ENCODE data around the gene CLMN.

- TF ChIP-seq CTCF (IDR thresholded peaks at IDR 0.05; ENCODE audit: poor library complexity): no peak
- TF ChIP-seq EZH2 (IDR thresholded peaks at IDR 0.05; ENCODE audit: borderline replicate concordance): no peak
- TF ChIP-seq EZH2phosphoT487 (IDR thresholded peaks at IDR 0.05; ENCODE audit: low read depth, severe bottlenecking, unreplicated experiment): no peak
These were observed 130.2 kb downstream of the CLMN start for GRCh38 chr14:95189367-95190132.
